Left renal pelvis (tissue), 4 donors: Measurements from ENCODE around the gene RAB5B. TPM values are rescaled to one million over a fixed set of nuclear protein-coding genes. Genes with fewer than 3 reads are reported as not detected.

ENCODE experiments used
- DNase-seq, 4 donors: peaks; one replicate each; pipeline ENCODE4 v3.0.0-alpha.2; 2013; ENCODE audit warnings: low read depth in 4 of 4, low spot score in 3 of 4
- polyA plus RNA-seq, 4 donors: library from polyadenylated mRNA; unstranded; fragments of 120-200 nt; gene quantifications; one replicate each; pipeline ENCODE4 v1.2.1, GENCODE V29; 2013; ENCODE audit not compliant: insufficient read length in 4 of 4

RAB5B gene
- polyA plus RNA-seq, 4 donors = 140 to 172 (median 166) TPM

GRCh38 chr12:55940065-55940732 is 33.7 kb upstream of the RAB5B start:
- DNase-seq = peak in 3 of 4 donors; percentile 68 to 75 (median 75)

DNA sequence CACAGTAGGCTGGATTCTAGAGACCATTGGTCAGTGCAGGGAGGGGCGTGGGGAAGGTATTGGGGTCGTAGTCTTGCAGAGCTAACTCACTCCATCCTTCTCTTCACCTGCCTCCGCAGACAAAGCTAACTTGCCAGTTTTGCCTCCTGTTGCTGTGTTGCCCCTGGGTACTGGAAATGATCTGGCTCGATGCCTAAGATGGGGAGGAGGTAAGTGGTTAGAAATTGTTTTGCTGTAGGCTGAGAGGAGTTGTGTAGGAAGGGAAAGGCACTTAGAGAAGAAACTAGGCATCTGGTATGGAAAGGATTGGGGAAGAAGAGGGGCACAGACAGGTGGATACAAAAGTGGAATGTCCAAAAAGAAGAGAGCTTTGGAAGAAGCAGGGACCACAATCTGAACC is 31.8 kb upstream of the RAB5B start:
- DNase-seq = no peak

GRCh38 chr12:55942577-55943136 is 31.2 kb upstream of the RAB5B start:
- DNase-seq = no peak

- no peak for DNase-seq
Observed at GRCh38 chr12:55946553-55946952, 27.3 kb upstream of the RAB5B start.

DNA sequence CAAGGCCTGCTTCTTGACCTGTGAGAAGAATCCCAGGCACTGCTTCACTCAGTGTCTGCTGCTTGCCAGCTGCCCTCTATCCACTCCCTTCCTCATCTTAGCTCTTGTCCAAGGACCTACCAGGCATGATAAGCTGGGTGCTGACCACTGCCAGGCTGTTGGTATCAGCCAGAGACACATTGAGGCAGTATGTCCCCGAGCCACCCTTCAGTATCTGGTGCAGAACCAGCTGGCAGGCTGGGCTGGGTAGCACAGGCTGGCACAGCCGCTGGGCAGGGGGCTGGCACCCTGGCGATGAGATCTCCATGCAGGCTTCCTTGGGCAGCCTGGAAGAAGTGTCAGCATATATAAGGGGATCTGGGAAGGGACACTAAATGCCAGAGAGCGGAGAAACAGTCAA is 18.5 kb upstream of the RAB5B start:
- DNase-seq = no peak

DNA sequence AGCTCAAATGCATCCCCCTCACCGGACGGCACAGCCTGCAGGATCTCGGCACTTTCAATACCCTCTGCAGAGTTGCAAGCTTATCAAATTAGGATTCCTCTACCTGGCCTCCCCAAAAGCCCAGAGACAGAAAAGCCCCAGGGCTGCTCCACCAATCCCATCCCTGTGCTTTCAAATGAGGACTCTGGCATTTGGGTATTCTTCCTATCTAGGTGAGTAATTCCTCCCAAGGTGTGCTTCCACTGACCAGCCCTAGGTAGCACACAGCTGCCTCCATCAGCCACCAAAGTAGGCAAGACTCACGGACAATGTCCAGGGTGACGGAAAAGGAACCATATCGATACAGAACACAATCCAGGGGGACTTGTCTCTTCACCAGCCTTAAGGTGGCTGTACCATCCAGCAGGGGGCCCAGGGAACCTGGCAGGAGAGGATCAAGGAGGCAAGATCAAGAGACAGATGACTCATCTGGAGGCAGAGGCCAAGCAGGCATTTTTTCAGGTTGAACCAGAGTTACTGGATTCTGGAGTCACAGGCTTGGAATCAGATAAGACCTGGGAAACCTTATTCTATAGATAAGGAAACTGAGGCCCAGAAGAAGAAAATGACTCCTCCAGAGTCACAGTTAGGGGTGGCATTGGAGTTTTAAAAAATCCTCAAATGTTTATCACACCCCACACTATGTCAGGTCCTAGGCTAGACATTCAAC is 17.9 kb upstream of the RAB5B start:
- no peak for DNase-seq

GRCh38 chr12:55957106-55957859 is 16.6 kb upstream of the RAB5B start:
- no peak for DNase-seq

DNA sequence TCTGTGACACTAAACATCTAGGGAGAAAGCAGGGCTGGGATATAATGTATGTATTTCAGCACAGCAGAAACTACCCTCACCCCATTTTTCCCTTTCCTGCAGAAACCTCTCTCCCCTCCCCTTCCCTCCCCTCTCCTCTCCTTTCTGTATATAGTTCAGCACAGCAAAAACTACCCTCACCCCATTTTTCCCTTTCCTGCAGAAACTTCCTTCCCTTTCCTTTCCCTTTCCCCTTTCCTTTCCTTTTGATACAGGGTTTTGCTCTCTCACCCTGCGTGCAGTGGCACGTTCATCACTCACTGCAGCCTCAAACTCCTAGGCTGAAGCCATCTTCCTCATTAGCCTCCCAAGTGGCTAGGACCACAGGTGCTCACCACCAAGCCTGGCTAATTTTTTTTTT is 10.1 kb upstream of the RAB5B start:
- no peak for DNase-seq

- no peak for DNase-seq
Observed at GRCh38 chr12:55965240-55965639, 8.6 kb upstream of the RAB5B start.

- no peak for DNase-seq
Observed at GRCh38 chr12:55965941-55966407, 7.9 kb upstream of the RAB5B start, which contains the start of gene PMEL. Gene PMEL, minus strand, starts transcription at chr12:55966042. Its CDS starts 31 bp downstream, at chr12:55966011.

DNA sequence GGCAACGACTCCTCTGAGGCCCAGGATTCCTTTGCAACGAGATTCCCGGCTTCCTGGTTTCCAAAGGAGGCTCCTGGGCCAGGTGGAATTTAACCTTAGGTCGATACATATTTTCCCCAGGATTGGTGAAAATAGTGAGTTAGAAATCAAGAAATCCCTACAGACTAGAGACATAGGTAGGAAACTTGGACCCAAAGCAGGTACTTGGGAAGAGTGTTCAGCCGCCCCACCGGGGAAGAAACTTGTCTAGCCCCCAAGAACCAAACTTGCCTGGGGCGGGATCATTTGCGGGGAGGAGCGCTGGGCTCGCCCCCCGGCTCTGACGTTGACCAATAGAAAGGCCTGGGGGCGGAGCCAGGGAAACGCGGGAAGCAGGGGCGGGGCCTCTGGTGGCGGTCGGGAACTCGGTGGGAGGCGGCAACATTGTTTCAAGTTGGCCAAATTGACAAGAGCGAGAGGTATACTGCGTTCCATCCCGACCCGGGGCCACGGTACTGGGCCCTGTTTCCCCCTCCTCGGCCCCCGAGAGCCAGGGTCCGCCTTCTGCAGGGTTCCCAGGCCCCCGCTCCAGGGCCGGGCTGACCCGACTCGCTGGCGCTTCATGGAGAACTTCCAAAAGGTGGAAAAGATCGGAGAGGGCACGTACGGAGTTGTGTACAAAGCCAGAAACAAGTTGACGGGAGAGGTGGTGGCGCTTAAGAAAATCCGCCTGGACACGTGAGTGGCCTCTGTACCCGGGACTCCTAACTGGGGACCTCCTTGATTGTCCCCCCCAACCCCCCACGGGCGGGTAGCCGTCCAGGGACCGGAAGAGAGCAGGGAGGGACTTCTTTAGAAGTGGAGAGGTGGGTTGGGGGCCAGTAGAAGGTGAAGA is 7.2 kb upstream of the RAB5B start, which contains the start of gene CDK2:
TSS of gene CDK2 (plus strand) at position 423 of the 874 bp plus-strand sequence. CDS start at position 602, 179 bp downstream.
- DNase-seq = peak; percentile 70 to 85 (median 82)

- DNase-seq = no peak
Observed at GRCh38 chr12:55969356-55969755, 4.5 kb upstream of the RAB5B start.

- no peak for DNase-seq
Observed at GRCh38 chr12:55970775-55971174, 3.1 kb upstream of the RAB5B start.

DNA sequence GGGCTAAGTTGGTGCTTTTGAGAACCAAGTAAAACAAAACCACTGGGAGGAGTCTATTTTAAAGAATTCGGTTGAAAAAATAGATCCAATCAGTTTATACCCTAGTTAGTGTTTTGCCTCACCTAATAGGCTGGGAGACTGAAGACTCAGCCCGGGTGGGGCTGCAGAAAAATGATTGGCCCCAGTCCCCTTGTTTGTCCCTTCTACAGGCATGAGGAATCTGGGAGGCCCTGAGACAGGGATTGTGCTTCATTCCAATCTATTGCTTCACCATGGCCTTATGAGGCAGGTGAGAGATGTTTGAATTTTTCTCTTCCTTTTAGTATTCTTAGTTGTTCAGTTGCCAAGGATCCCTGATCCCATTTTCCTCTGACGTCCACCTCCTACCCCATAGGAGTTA is 1.8 kb upstream of the RAB5B start:
- DNase-seq = no peak

DNA sequence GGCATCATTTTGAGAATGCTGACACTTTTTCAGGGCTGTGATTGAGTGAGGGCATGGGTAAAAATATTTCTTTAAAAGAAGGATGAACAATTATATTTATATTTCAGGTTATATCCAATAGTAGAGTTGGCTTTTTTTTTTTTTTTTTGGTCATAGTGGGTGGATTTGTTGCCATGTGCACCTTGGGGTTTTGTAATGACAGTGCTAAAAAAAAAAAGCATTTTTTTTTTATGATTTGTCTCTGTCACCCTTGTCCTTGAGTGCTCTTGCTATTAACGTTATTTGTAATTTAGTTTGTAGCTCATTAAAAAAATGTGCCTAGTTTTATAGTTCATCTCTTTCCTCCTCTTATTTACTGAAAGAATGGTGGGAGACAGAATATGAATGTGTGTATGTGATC is 1.4 kb upstream of the RAB5B start:
- DNase-seq = no peak

DNA sequence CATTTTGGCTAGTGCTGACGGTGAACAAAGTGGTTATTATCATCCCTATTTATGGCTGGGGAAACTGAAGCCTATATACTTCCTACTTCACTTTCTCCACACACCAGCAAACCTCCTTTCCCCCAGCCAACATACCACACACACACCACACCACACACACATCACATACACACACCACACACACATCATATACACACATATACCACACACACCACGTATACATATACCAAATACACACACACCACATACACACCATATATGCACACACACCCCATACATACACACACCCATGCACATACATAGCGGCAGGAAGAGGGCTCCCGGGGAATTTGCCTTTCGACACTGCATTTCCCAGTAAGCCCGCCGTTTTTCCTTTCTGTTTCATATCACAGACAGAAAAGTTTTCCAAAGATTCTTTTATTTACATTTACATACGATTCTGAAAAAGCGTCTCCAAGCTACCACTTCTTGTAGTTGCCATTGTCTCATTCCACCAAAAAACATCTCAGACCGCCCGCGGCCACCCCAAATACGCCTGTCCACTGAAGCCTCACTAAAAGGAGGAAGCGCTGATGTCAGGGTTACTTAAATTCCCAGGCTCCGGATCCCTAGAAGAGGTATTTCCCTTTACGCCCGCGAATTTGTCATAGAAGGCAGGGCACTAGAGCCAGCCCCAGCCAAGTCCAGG is 823 bp upstream of the RAB5B start:
- no peak for DNase-seq

- DNase-seq = no peak
Observed at GRCh38 chr12:55974308-55974730, 441 bp downstream of the RAB5B start.

DNA sequence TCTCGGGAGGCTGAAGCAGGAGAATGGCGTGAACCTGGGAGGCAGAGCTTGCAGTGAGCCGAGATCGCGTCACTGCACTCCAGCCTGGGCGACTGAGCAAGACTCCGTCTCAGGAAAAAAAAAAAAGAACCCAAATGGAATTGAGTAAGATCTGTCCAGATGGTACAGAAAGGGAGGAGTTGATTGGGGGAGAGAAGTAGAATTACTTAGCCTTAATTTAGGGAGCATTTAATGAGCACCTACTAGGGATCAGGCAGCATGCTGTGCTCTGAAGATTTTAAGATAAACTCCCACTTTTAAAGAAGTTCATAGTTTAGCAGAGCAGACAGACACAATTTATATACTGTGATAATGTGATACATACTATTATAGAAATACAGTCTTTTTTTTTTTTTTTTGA is 4.5 kb downstream of the RAB5B start:
- DNase-seq = no peak

DNA sequence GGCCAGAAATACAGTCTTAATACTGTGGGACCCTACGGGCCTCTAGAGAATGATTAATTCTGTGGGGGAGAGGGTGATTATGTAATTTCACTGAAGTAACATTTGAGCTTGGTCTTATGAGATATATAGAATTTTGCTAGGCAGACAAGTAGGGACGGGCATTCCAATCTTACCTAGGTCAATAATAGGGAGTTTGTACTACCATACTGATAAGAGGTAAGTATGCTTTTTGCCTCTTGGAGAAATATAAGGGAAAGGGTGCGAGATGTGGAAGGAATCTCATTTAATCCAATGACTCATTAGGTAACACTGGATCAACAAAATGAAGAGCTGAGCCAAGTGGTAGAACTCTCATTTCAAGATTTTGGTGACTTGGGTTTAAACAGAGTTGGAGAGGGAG is 5.2 kb downstream of the RAB5B start:
- DNase-seq = no peak
